ENCODE results near the gene RGS8. TPM values are rescaled to one million over a fixed set of nuclear protein-coding genes. Genes with fewer than 3 reads are reported as not detected.

Gene RGS8
- total and polyA plus RNA-seq, 9 donors = 0.12 to 4.8 (median 0.33) TPM; not detected in 1

DNA sequence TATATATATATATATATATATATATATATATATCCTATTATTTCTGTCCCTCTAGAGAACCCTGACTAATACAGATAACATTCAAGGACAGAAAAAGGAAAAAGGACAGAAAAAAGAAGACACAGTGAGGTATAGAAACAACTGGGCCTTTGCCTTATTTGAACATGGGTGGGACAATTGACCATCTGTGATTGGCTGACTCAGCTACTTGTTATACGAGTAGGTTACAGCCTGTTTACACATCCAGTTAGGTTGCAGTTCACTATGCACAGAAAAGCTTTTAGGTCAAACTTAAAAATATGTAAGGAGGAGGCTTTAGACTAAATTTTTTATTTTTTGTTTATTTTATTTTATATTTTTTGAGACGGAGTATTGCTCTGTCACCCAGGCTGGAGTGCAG, 39.8 kb upstream of the RGS8 start:
- Histone ChIP-seq H3K36me3 (no peaks in the 10 kb centered on the region), H3K27me3 (no peaks in the 10 kb centered on the region), H3K4me3 (no peak overlapping the region), H3K9me3 (no peaks in the 10 kb centered on the region), H3K27ac (no peak overlapping the region), H3K4me1 (ENCODE audit: insufficient read depth) (no peaks in the 10 kb centered on the region)
- WGBS, 3 donors = 68 to 80% (median 73%) methylated on average over 2 of the region's 2 CpGs
- no peak for TF ChIP-seq POLR2A (IDR thresholded peaks at IDR 0.05)
- TF ChIP-seq EP300 (IDR thresholded peaks at IDR 0.05) = no peak
- TF ChIP-seq, protein P1, sequence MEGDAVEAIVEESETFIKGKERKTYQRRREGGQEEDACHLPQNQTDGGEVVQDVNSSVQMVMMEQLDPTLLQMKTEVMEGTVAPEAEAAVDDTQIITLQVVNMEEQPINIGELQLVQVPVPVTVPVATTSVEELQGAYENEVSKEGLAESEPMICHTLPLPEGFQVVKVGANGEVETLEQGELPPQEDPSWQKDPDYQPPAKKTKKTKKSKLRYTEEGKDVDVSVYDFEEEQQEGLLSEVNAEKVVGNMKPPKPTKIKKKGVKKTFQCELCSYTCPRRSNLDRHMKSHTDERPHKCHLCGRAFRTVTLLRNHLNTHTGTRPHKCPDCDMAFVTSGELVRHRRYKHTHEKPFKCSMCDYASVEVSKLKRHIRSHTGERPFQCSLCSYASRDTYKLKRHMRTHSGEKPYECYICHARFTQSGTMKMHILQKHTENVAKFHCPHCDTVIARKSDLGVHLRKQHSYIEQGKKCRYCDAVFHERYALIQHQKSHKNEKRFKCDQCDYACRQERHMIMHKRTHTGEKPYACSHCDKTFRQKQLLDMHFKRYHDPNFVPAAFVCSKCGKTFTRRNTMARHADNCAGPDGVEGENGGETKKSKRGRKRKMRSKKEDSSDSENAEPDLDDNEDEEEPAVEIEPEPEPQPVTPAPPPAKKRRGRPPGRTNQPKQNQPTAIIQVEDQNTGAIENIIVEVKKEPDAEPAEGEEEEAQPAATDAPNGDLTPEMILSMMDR (IDR thresholded peaks at IDR 0.05) = no peak
- intact Hi-C loops (cut with DNase I) = no loop called here
- DNase-seq = no peak

DNA sequence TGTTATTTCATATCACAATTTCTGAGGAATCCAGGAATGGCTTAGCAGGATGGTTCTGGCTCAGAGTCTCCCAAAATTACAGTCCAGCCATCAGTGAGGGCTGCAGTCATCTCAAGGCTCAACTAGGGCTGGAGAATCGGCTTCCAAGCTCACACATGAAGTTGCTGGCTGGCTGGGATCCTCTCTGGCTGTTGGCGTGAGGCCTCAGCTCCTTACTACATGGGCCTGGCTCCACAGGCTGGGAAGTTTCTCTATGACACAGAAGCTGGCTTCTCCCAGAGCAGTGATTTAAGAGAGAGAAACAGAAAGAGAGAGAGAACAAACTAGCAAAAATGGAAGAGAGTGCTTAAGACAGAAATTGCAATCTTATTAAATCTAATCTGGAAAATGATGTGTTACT, 38.8 kb upstream of the RGS8 start:
- Histone ChIP-seq H3K36me3 (no peaks in the 10 kb centered on the region), H3K4me1 (ENCODE audit: insufficient read depth) (no peaks in the 10 kb centered on the region), H3K4me3 (no peak overlapping the region), H3K27ac (no peak overlapping the region), H3K9me3 (no peaks in the 10 kb centered on the region), H3K27me3 (no peaks in the 10 kb centered on the region)
- no peak for TF ChIP-seq EP300 (IDR thresholded peaks at IDR 0.05)
- no peak for TF ChIP-seq POLR2A (IDR thresholded peaks at IDR 0.05)
- TF ChIP-seq, protein P1 (IDR thresholded peaks at IDR 0.05) = no peak
- intact Hi-C loops (cut with DNase I) = no loop called here
- 69 to 79% (median 76%) methylated on average over 2 of the region's 2 CpGs for WGBS, 3 donors
- DNase-seq = peak in 1 of 5 donors; percentile 37

DNA sequence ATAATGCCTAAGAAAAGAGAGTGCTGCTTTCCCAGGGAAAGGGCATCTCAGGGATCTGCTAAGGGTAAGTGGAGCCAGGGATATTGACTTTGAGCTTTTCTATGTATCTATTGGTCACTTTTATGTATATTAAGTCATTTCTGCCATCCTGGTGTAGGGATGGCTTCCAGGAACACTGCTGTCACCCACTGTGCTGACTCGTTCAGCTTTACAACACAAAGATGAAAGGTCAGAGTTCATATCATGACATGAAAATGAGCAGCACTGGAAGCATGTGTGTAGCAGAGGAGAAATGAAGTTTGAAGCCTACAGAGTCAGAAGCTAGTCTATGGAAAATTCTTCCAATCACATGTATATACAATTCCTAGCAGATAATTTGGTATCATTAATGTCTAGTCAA, 37.1 kb upstream of the RGS8 start:
- Histone ChIP-seq H3K36me3 (no peaks in the 10 kb centered on the region), H3K27ac (no peak overlapping the region), H3K27me3 (no peaks in the 10 kb centered on the region), H3K9me3 (no peaks in the 10 kb centered on the region), H3K4me1 (ENCODE audit: insufficient read depth) (no peaks in the 10 kb centered on the region), H3K4me3 (no peak overlapping the region)
- no peak for DNase-seq
- intact Hi-C loops (cut with DNase I) = no loop called here
- TF ChIP-seq, protein P1 (IDR thresholded peaks at IDR 0.05) = no peak
- no peak for TF ChIP-seq POLR2A (IDR thresholded peaks at IDR 0.05)
- no peak for TF ChIP-seq EP300 (IDR thresholded peaks at IDR 0.05)
- 58 to 62% (median 58%) methylated on average over 1 of the region's 1 CpG for WGBS, 3 donors

DNA sequence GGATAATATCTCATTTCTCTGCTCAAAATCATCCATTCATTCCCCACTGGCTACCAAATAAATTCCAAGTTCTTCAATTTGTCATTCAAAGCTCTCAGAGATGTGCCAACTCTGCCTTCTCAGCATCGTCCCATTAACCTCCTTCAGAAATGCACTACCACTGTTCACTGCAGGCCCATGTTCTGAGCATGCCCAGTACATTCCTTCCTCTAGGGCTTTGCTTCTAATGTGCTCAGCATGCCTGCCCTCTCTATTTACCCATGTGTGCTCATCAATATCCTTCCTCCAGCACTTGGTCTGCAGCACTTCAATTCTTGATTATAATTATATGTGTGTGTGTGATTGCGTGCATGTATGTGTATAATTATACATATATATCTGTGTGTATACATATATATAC, 36.1 kb upstream of the RGS8 start:
- DNase-seq = no peak
- Histone ChIP-seq H3K9me3 (no peaks in the 10 kb centered on the region), H3K4me3 (no peak overlapping the region), H3K27me3 (no peaks in the 10 kb centered on the region), H3K4me1 (ENCODE audit: insufficient read depth) (no peaks in the 10 kb centered on the region), H3K36me3 (no peaks in the 10 kb centered on the region), H3K27ac (no peak overlapping the region)
- 77% methylated on average over 2 of the region's 2 CpGs for WGBS, 3 donors
- intact Hi-C loops (cut with DNase I) = no loop called here
- TF ChIP-seq EP300 (IDR thresholded peaks at IDR 0.05) = no peak
- no peak for TF ChIP-seq POLR2A (IDR thresholded peaks at IDR 0.05)
- TF ChIP-seq, protein P1 (IDR thresholded peaks at IDR 0.05) = no peak

DNA sequence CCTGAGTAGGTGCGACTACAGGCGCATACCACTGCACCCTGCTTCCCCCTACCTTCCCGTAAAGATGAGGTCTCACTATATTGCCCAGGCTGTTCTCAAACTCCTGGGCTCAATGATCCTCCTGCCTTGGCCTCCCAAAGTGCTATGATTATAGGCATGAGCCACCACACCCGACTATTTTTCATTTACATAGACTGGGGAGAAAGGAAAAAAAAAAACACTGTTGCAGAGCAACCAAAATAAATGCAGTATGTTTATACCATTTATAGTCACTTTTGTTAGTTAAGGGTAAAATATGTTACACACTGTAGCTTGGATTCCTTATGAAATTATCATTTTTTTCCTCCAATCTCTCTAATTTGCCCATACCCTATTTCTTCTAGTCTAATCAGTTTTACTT, 35.2 kb upstream of the RGS8 start:
- Histone ChIP-seq H3K27me3 (no peaks in the 10 kb centered on the region), H3K27ac (no peak overlapping the region), H3K36me3 (no peaks in the 10 kb centered on the region), H3K4me1 (ENCODE audit: insufficient read depth) (no peaks in the 10 kb centered on the region), H3K9me3 (no peaks in the 10 kb centered on the region), H3K4me3 (no peak overlapping the region)
- intact Hi-C loops (cut with DNase I) = no loop called here
- TF ChIP-seq, protein P1 (IDR thresholded peaks at IDR 0.05) = no peak
- TF ChIP-seq EP300 (IDR thresholded peaks at IDR 0.05) (no peak), POLR2A (IDR thresholded peaks at IDR 0.05) (no peak)
- WGBS, 3 donors = 82 to 93% (median 92%) methylated on average over 4 of the region's 4 CpGs
- no peak for DNase-seq
